Measurements from ENCODE around the gene PACRG. TPM values are rescaled to one million over a fixed set of nuclear protein-coding genes. Genes with fewer than 3 reads are reported as not detected.

Gene PACRG
- total and polyA plus RNA-seq, 2 of the 13 experiments (the other 11 are each of a cell fraction or from before 2014, with no cell fraction given): 0.13 TPM; not detected in 1

- no peak for TF ChIP-seq RERE (CRISPR knock-in tag; IDR thresholded peaks at IDR 0.05; ENCODE audit: low read depth)
- TF ChIP-seq MYC (CRISPR knock-in tag; IDR thresholded peaks at IDR 0.05; ENCODE audit: borderline replicate concordance): peak; percentile 82
- TF ChIP-seq ZXDC (CRISPR knock-in tag; IDR thresholded peaks at IDR 0.05): no peak; the same call in 1 of the 2 replicates
- TF ChIP-seq ZNF883 (CRISPR knock-in tag; IDR thresholded peaks at IDR 0.05; ENCODE audit: not compliant biosample characterization): peak; percentile 79
- TF ChIP-seq NR0B2 (CRISPR knock-in tag; IDR thresholded peaks at IDR 0.05): no peak
- TF ChIP-seq SKIL (CRISPR knock-in tag; IDR thresholded peaks at IDR 0.05; ENCODE audit: borderline replicate concordance): no peak
- peak; percentile 83; the same call in 1 of the 2 replicates for TF ChIP-seq ZNF253 (CRISPR knock-in tag; IDR thresholded peaks at IDR 0.05; ENCODE audit: borderline replicate concordance)
- no peak for TF ChIP-seq KMT2A (CRISPR knock-in tag; IDR thresholded peaks at IDR 0.05)
- no peak for TF ChIP-seq TIGD3 (CRISPR knock-in tag; IDR thresholded peaks at IDR 0.05; ENCODE audit: borderline replicate concordance)
- TF ChIP-seq ZKSCAN5 (CRISPR knock-in tag; IDR thresholded peaks at IDR 0.05): no peak
- peak; percentile 39; the same call in 1 of the 2 replicates for TF ChIP-seq JUND (CRISPR knock-in tag; IDR thresholded peaks at IDR 0.05)
- TF ChIP-seq ZFP37 (CRISPR knock-in tag; IDR thresholded peaks at IDR 0.05; ENCODE audit: borderline replicate concordance): peak; percentile 58; the same call in 1 of the 2 replicates
Measured at GRCh38 chr6:162727322-162728182, at the start of gene PACRG, which contains the start of gene PRKN (continued).
